H1 (cell line): ENCODE data around the gene CDC42EP1. TPM values are rescaled to one million over a fixed set of nuclear protein-coding genes. Genes with fewer than 3 reads are reported as not detected.
"Not testable (repeated sequence)": the region's sequence is repeated elsewhere in the genome, so short reads cannot be mapped to it uniquely, and the experiment has no call there.

ENCODE experiments used
- CTCF ChIA-PET: fragments of 300-600 bp; sonication (Branson Sonifier 250); formaldehyde crosslinking; loops from one replicate; lab custom pipeline; 2021; ENCODE audit not compliant: partially characterized antibody; lab: Charles Lee
- POLR2A ChIA-PET: fragments of 300-600 bp; sonication (Branson Sonifier 250); formaldehyde crosslinking; loops from one replicate; lab custom pipeline; 2021; ENCODE audit warnings: inconsistent platforms; ENCODE audit not compliant: partially characterized antibody; lab: Charles Lee
- DNase-seq, 2 experiments: peaks; one replicate each; pipeline versions ENCODE4 v3.0.0 to v3.0.0-alpha.2; 2010 to 2022; ENCODE audit warnings: low spot score in 2 of 2, low read depth in 1 of 2, mixed read lengths in 1 of 2
- FAIRE-seq: peaks from 2 replicates; lab custom pipeline; 2011; peaks lifted over from hg19 to GRCh38; lab: Jason Lieb, UNC
- H2AFZ ChIP-seq: 2 replicates; pipeline ENCODE4 v1.8.1; 2012; ENCODE audit warnings: low read length, inconsistent platforms
- H2AK5ac ChIP-seq: 2 replicates; pipeline ENCODE4 v1.6.1; 2013; ENCODE audit warnings: low read depth, low read length
- H2BK120ac ChIP-seq: replicated peaks from 2 replicates; pipeline ENCODE3; 2013; ENCODE audit warnings: low read depth, low read length, inconsistent platforms
- H2BK12ac ChIP-seq: 2 replicates; pipeline ENCODE4 v1.6.1; 2013; ENCODE audit warnings: low read depth, low read length
- H2BK15ac ChIP-seq: 2 replicates; pipeline ENCODE4 v1.6.1; 2013; ENCODE audit warnings: low read length
- H2BK20ac ChIP-seq: 2 replicates; pipeline ENCODE4 v1.6.1; 2013; ENCODE audit warnings: low read length
- H2BK5ac ChIP-seq: 2 replicates; pipeline ENCODE4 v1.6.1; 2013; ENCODE audit warnings: low read depth, low read length
- H3K14ac ChIP-seq: 2 replicates; pipeline ENCODE4 v1.6.1; 2013; ENCODE audit warnings: inconsistent platforms; ENCODE audit not compliant: insufficient read length
- H3K18ac ChIP-seq: 2 replicates; pipeline ENCODE4 v1.6.1; 2013; ENCODE audit warnings: low read length; ENCODE audit errors: extremely low read depth
- H3K23ac ChIP-seq: 2 replicates; pipeline ENCODE4 v1.6.1; 2013; ENCODE audit warnings: inconsistent platforms; ENCODE audit not compliant: insufficient read length
- H3K23me2 ChIP-seq: 2 replicates; pipeline ENCODE4 v1.6.1; 2013; ENCODE audit warnings: low read depth, low read length
- H3K27ac ChIP-seq: 2 replicates; pipeline ENCODE4 v1.6.1; 2011; ENCODE audit warnings: low read depth, low read length, inconsistent platforms
- H3K27me3 ChIP-seq, 4 experiments: replicated peaks in 1 of 4; 1 replicate in 1 of 4; 2 replicates in 3 of 4; pipeline versions ENCODE4 v1.6.1 to v1.8.1; 2011 to 2013; ENCODE audit warnings: low read length in 3 of 4, mild to moderate bottlenecking in 3 of 4, inconsistent platforms in 2 of 4, mixed read lengths in 2 of 4, moderate library complexity in 1 of 4; ENCODE audit not compliant: control insufficient read depth in 3 of 4, insufficient read depth in 3 of 4; ENCODE audit errors: extremely low read depth in 1 of 4
- H3K36me3 ChIP-seq, 4 experiments: 2 replicates each; pipeline versions ENCODE4 v1.6.1 to v1.8.1; 2011 to 2013; ENCODE audit warnings: mild to moderate bottlenecking in 4 of 4, low read length in 3 of 4, moderate library complexity in 2 of 4, control low read depth in 1 of 4, inconsistent platforms in 1 of 4; ENCODE audit not compliant: insufficient read depth in 4 of 4, control insufficient read depth in 2 of 4
- H3K4ac ChIP-seq: replicated peaks from 2 replicates; pipeline ENCODE3; 2013; ENCODE audit warnings: low read length, low read depth, mixed read lengths, inconsistent platforms; ENCODE audit not compliant: insufficient read length
- H3K4me1 ChIP-seq, 4 experiments: replicated peaks in 1 of 4; 1 replicate in 1 of 4; 2 replicates in 3 of 4; pipeline versions ENCODE4 v1.6.1 to v1.8.1; 2011 to 2013; ENCODE audit warnings: low read length in 3 of 4, inconsistent platforms in 2 of 4, mixed read lengths in 1 of 4; ENCODE audit not compliant: insufficient read depth in 4 of 4, control insufficient read depth in 3 of 4
- H3K4me2 ChIP-seq, 2 experiments: 2 replicates each; pipeline versions ENCODE4 v1.6.1 to v1.8.1; 2011 to 2013; ENCODE audit warnings: low read depth in 2 of 2, low read length in 2 of 2, control low read depth in 1 of 2, inconsistent platforms in 1 of 2, mild to moderate bottlenecking in 1 of 2; ENCODE audit not compliant: insufficient read depth in 1 of 2
- H3K4me3 ChIP-seq, 4 experiments: fragments of 200-600, 300-600 bp in 1 of 4; sonication (generic), shearing (Covaris generic), sonication (Bioruptor Twin) in 1 of 4; 2 replicates each; pipeline versions ENCODE4 v1.5.1 to v1.8.1; 2011 to 2016; ENCODE audit warnings: low read length in 4 of 4, low read depth in 3 of 4, control low read depth in 2 of 4, inconsistent platforms in 2 of 4, mild to moderate bottlenecking in 2 of 4, mixed read lengths in 1 of 4, moderate library complexity in 1 of 4; ENCODE audit not compliant: insufficient read depth in 2 of 4; ENCODE audit errors: extremely low read depth in 1 of 4
- H3K56ac ChIP-seq: replicated peaks from 2 replicates; pipeline ENCODE3; 2013; ENCODE audit warnings: low read depth, mild to moderate bottlenecking, mixed read lengths, low read length, inconsistent platforms; ENCODE audit not compliant: insufficient read length
- H3K79me1 ChIP-seq: 2 replicates; pipeline ENCODE4 v1.6.1; 2013; ENCODE audit warnings: low read depth, low read length, control low read depth
- H3K79me2 ChIP-seq, 2 experiments: 2 replicates each; pipeline versions ENCODE4 v1.6.1 to v1.8.1; 2012 to 2013; ENCODE audit warnings: low read length in 2 of 2, mild to moderate bottlenecking in 2 of 2, inconsistent platforms in 1 of 2; ENCODE audit not compliant: insufficient read depth in 2 of 2, control insufficient read depth in 1 of 2
- H3K9ac ChIP-seq, 4 experiments: replicated peaks in 1 of 4; 1 replicate in 1 of 4; 2 replicates in 3 of 4; pipeline versions ENCODE4 v1.6.1 to v1.8.1; 2011 to 2013; ENCODE audit warnings: low read depth in 3 of 4, low read length in 3 of 4, control low read depth in 2 of 4, mild to moderate bottlenecking in 2 of 4, moderate library complexity in 2 of 4, inconsistent platforms in 1 of 4; ENCODE audit errors: extremely low read depth in 1 of 4
- H3K9me3 ChIP-seq, 2 experiments: 2 replicates each; pipeline versions ENCODE4 v1.6.1 to v1.8.1; 2012 to 2013; ENCODE audit warnings: mild to moderate bottlenecking in 2 of 2, moderate library complexity in 2 of 2, control low read depth in 1 of 2, inconsistent platforms in 1 of 2, low read depth in 1 of 2, low read length in 1 of 2, mixed read lengths in 1 of 2; ENCODE audit not compliant: insufficient read depth in 2 of 2
- H4K20me1 ChIP-seq, 2 experiments: replicated peaks in 1 of 2; 2 replicates each; pipeline versions ENCODE3 to v1.8.1; 2011 to 2013; ENCODE audit warnings: inconsistent platforms in 2 of 2, low read length in 2 of 2, mild to moderate bottlenecking in 1 of 2; ENCODE audit not compliant: insufficient read depth in 2 of 2, control insufficient read depth in 1 of 2
- H4K5ac ChIP-seq: 2 replicates; pipeline ENCODE4 v1.6.1; 2013; ENCODE audit warnings: low read length, low read depth, mixed read lengths, inconsistent platforms; ENCODE audit not compliant: insufficient read length
- H4K8ac ChIP-seq: 2 replicates; pipeline ENCODE4 v1.8.0; 2013; ENCODE audit warnings: mild to moderate bottlenecking, moderate library complexity, low read length, inconsistent platforms; ENCODE audit not compliant: insufficient read depth; ENCODE audit errors: extremely low read depth
- H4K91ac ChIP-seq: replicated peaks from 2 replicates; pipeline ENCODE3; 2013; ENCODE audit warnings: low read length, mixed read lengths, inconsistent platforms; ENCODE audit not compliant: insufficient read length
- WGBS, 2 experiments: shearing (Covaris generic) in 1 of 2; methylation state at CpG; one replicate each; pipeline versions ENCODE4 v1.1.6 to v1.1.7; 2013 to 2015; ENCODE audit warnings: low lambda C conversion rate in 2 of 2, mixed read lengths in 2 of 2, inconsistent platforms in 1 of 2, low coverage in 1 of 2, missing lambda C conversion rate in 1 of 2; ENCODE audit not compliant: insufficient replicate concordance in 2 of 2, insufficient coverage in 1 of 2, insufficient read length in 1 of 2; ENCODE audit errors: extremely low coverage in 1 of 2, missing lambda C conversion rate in 1 of 2; 5-methylcytosine and 5-hydroxymethylcytosine counted together
- polyA plus RNA-seq, 7 experiments: library from polyadenylated mRNA; depleted of rRNA in 3 of 7; stranded (reverse) in 5 of 7; unstranded in 2 of 7; fragments of >200 nt in 5 of 7; fragments of 200-250 nt in 2 of 7; gene quantifications; 1 replicate in 5 of 7; 2 replicates in 1 of 7; 4 replicates in 1 of 7; pipeline versions ENCODE4 v1.2.1 to v1.2.3, GENCODE V29; 2011 to 2013; ENCODE audit warnings: missing spikeins in 2 of 7, mixed read lengths in 2 of 7
- total RNA-seq: library from RNA; stranded (reverse); fragmentation: NEBNext Ultra II Directional; extraction: Animal tissue kit (Norgen Biotek cat#: 25700); gene quantifications from 2 replicates; pipeline ENCODE4 v1.2.1, GENCODE V29; 2021

The CDC42EP1 gene
- total and polyA plus RNA-seq, 2 of the 8 experiments (the other 6 are each of a cell fraction or from before 2014, with no cell fraction given) = 8.3 to 11.2 TPM

GRCh38 chr22:37550921-37551320, 9.4 kb upstream of the CDC42EP1 start:
- not testable (repeated sequence) for H3K56ac ChIP-seq, H3K4ac ChIP-seq, H2BK15ac ChIP-seq, H3K4me3 ChIP-seq, H2BK120ac ChIP-seq, H3K23me2 ChIP-seq, H3K36me3 ChIP-seq, H3K18ac ChIP-seq, H3K14ac ChIP-seq, FAIRE-seq, H4K8ac ChIP-seq, H3K9ac ChIP-seq, H3K27me3 ChIP-seq, H3K79me2 ChIP-seq, H3K9me3 ChIP-seq, DNase-seq, H3K4me2 ChIP-seq, H3K23ac ChIP-seq, H3K27ac ChIP-seq, H4K91ac ChIP-seq, H2AFZ ChIP-seq, H2AK5ac ChIP-seq, H4K20me1 ChIP-seq, H3K79me1 ChIP-seq, H4K5ac ChIP-seq
- Histone ChIP-seq H2BK20ac (peak overlapping the region; percentile 91; the same call in 1 of the 2 replicates), H2BK12ac (0 out of 2 replicates have a peak overlapping the region, but pooled peaks have one; percentile 90), H2BK5ac (0 out of 2 replicates have a peak overlapping the region, but pooled peaks have one; percentile 24), H3K4me1 (peaks cover under 1 to 27% (median 11%) of the 10 kb centered on the region in 4 experiments)
- ChIA-PET POLR2A (interaction anchor here (13.2 kb wide), 1 partner anchor 15 kb away, joined by 198 read pairs; the partner anchor contains the start of gene CDC42EP1), CTCF (interaction anchor here (0.7 to 16.8 kb wide), 6 partner anchors 9 to 56 kb away, joined by 3 to 1347 read pairs (median 3); partner anchors contain the start of genes CDC42EP1 and LGALS2)
- 82% methylated on average over 9 of the region's 9 CpGs; no CpG with 5 or more reads in 1 of the 2 experiments for WGBS, 2 experiments
